OCI-LY3 (cell line): ENCODE data around the gene COLGALT1.

ENCODE experiments used
- EZH2phosphoT487 ChIP-seq: fragments of 200-600 bp; shearing (Covaris generic); IDR thresholded peaks from 2 replicates; pipeline ENCODE4 v1.6.1; 2018; ENCODE audit warnings: antibody characterized with exemption, mixed run types, low read depth
- TF ChIP-seq, protein P1 (sequence below): fragments of 200-600, 300-600 bp; sonication (generic); IDR thresholded peaks from 2 replicates; pipeline ENCODE4 v1.5.1; 2014; ENCODE audit warnings: antibody characterized with exemption, low read length, low read depth

DNA sequence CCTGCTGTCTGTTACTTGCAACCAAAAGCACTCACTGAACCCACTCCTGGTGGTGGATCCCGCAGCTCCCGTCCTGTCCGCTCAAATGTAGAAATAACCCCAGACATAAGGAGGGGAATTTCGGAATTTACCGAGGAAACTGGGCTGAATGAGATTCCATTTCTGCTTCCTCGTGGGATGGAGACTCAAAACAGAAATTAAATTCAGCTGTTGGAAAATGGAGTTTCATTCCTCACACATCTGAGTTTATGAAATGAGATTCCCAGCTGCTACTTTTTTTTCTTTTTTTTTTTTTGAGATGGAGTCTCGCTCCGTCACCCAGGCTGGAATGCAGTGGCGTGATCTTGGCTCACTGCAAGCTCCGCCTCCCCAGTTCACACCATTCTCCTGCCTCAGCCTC is 44.3 kb downstream of the COLGALT1 start:
- TF ChIP-seq, protein P1, sequence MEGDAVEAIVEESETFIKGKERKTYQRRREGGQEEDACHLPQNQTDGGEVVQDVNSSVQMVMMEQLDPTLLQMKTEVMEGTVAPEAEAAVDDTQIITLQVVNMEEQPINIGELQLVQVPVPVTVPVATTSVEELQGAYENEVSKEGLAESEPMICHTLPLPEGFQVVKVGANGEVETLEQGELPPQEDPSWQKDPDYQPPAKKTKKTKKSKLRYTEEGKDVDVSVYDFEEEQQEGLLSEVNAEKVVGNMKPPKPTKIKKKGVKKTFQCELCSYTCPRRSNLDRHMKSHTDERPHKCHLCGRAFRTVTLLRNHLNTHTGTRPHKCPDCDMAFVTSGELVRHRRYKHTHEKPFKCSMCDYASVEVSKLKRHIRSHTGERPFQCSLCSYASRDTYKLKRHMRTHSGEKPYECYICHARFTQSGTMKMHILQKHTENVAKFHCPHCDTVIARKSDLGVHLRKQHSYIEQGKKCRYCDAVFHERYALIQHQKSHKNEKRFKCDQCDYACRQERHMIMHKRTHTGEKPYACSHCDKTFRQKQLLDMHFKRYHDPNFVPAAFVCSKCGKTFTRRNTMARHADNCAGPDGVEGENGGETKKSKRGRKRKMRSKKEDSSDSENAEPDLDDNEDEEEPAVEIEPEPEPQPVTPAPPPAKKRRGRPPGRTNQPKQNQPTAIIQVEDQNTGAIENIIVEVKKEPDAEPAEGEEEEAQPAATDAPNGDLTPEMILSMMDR = no peak
- TF ChIP-seq EZH2phosphoT487 = no peak
